Measurements from ENCODE around the gene KCNAB1. TPM values are rescaled to one million over a fixed set of nuclear protein-coding genes. Genes with fewer than 3 reads are reported as not detected.

The KCNAB1 gene
- total and polyA plus RNA-seq, 2 of the 8 experiments (the other 6 are each of a cell fraction or from before 2014, with no cell fraction given): 0.51 to 2.3 TPM

GRCh38 chr3:156575641-156576040, 455.3 kb downstream of the KCNAB1 start (continued):
- TF ChIP-seq NANOG (IDR thresholded peaks at IDR 0.05; ENCODE audit: insufficient read depth, low read depth, low read length, poor library complexity, severe bottlenecking): no peak
- TF ChIP-seq CBX5 (IDR thresholded peaks at IDR 0.05; ENCODE audit: low read depth, low read length): no peak
- TF ChIP-seq EP300 (IDR thresholded peaks at IDR 0.05; ENCODE audit: borderline replicate concordance in 1 of 2, low read depth in 2 of 2, low read length in 2 of 2): no peak
- TF ChIP-seq EGR1 (IDR thresholded peaks at IDR 0.05; ENCODE audit: borderline replicate concordance, low read depth, low read length): no peak
- TF ChIP-seq CHD2 (IDR thresholded peaks at IDR 0.05; ENCODE audit: low read length): no peak

All from H1 (cell line).